HG03460 (cell line): Measurements from ENCODE around the gene KIF25.

Experiments used
- ATAC-seq: cut with Tn5 transposase; IDR thresholded peaks from one replicate; pipeline ENCODE4 v1.9.1; 2021; ENCODE audit not compliant: unreplicated experiment

The KIF25 gene, protein sequence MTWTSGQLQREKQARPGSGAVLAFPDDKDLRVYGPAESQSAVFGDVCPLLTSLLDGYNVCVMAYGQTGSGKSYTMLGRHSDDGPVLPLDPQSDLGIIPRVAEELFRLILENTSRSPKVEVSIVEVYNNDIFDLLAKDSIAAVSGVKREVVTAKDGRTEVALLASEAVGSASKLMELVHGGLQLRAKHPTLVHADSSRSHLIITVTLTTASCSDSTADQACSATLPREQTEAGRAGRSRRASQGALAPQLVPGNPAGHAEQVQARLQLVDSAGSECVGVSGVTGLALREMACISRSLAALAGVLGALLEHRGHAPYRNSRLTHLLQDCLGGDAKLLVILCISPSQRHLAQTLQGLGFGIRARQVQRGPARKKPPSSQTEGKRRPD

DNA sequence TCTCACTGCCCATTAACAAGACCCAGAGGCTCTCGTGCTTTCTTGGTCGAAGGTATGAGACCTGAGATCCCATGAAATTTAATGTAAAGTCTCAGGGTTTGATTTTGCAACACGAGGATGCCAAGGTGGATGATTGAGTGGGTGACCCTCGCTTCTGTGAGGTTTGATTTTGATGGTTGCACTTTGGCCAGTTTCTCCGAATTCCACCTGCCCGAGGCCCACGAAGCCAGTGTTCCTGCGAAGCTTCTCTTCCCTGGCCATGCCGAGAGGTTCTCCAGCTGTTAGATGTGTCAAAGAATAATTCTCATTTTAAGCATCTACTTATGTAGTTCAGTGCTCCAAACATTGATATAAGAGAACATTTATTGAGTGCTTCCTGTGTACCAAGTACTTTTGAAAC lies at the start of gene KIF25:
Gene KIF25 (plus strand): TSS at position 30 of the 400 bp plus-strand sequence. CDS start 31,915 bp downstream, outside the sequence.
- ATAC-seq = no peak

DNA sequence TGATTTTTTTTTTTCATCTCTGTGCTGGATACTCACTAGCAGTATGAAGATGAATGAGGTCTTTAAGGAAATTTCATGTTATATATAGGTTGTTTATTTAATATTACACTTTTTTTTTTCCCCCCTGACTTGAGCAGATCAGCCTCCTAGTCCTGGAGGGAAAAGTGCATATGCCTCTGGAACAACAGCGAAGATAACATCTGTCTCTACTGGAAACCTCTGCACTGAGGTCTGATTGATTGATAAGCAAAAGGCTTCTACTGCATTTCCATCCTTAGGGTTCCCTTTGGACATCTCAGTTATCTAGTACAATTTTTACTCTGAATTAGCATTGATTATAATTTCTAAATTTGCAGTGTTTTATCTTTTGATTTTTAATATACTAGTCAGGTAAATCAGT lies 49.8 kb upstream of the KIF25 start:
- no peak for ATAC-seq

DNA sequence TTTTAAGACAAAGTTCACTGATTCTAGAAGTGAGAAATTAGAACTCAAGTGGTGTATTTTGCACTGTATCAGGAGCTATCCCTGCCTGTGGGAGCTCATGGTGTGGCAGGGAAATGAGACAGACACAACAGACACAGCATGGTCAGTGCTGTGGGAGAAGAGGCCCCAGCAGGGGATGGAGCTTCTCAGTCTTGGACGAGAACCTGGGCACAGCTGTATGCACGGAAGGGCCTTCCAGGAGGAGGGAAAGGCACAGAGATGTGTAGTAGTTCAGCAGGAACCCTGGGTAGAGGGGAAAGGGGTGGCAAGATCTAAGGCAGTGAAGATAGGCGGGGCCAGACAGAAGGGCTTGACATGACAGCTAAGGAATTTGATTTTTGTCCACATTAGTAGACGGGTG lies 48.8 kb upstream of the KIF25 start:
- no peak for ATAC-seq

DNA sequence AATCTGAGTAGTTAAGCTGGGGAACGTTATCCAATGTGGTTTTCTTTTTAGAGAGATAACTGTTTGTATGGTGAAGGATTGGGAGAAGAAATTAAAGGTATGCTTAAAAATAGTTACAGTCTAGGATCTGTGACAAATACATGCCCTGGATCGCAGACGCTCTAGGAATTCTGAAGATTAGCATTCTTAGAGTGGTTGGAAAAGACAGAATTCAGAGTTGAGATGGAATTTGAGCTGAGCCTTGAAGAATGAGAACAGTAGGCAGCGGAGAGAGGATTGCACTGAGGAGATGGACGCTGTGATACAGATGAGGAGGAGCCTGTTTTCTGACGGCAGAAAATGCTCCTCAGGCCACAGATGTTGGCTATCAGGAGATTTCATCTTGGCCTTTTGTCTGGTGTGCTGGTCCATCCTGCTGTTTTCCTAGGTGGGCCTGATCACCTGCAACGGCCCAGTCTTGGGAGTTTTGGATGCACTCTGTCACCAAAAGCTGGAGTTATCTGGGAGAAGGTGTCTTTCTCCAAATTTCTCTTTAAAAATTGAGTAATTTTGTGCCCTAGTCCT lies 48.3 kb upstream of the KIF25 start:
- ATAC-seq = no peak

DNA sequence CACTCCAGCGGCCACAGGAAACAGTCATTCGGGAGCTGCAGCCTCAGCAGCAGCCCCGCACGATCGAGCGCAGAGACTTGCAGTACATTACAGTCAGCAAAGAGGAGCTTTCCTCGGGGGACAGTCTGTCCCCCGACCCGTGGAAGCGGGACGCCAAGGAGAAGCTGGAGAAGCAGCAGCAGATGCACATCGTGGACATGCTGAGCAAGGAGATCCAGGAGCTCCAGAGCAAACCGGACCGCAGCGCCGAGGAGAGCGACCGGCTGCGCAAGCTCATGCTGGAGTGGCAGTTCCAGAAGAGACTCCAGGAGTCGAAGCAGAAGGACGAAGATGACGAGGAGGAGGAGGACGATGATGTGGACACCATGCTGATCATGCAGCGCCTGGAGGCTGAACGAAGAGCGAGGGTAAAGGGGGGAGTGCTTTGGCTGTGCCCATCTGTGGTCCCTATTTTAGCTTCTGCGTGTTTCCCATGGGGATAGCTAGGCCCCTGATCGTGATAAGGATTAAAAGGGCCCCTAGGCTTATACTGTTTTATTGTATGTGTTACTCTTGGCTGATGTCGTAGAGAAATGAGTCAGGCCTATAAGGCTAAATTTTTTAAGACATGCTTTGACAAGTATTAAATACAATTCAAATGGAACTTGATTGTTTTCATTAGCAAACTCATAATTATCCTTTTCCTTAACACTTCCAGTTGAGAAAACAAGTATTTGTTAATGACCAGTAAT lies 45.5 kb upstream of the KIF25 start:
- ATAC-seq = no peak

DNA sequence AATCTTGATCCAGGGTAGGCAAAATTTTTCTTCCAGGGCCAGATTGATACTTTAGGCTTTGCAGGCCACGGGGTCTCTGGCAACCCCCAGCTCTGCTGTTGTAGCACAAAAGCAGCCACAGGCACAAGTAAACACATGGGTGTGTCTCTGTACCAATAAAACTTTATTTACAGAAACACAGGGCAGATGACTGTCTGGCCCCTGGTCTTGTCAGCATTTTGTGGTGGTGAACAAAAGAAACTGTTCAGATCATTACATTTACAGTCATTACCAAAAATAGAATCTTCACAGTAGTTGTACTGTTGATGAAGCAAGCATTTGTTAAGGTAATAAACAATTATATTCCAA lies 45.0 kb upstream of the KIF25 start:
- ATAC-seq = no peak

DNA sequence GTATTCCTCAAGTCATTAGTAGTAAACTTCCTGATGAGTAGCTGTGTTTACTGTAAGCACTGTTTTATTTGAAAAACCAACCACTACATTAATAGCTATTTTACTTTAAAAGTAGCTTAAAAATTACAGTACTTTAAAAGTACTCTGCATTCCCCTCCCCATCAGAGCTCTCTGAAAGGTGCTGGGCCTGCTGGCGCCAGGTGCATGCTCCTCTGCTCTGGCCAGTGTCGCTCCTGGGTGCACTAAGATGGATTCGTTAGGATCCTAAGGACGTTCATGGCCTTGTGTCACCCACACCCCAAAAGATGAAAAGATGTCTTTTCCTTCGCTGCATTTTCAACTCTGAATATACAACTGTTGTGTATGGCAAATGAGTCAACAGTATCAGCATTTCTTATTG lies 43.9 kb upstream of the KIF25 start:
- ATAC-seq = no peak

DNA sequence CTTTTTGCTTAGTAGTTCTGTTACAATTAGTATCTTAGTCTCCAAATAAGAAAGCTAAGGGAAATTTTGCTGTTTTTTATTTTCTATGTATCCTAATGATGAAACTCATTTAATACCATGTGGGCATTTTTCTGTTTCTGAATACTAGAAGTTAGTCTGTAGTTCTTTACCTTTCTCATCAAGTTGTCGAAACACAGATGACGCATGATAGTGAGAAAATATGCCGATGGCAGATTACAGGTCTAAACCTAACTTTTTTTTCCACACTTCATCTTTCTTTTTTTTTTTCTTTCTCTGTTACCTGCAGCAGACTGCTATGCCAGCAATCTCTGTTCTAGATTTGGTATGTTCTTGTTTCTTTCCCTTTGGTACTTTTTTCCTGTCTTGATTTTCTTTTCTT lies 43.3 kb upstream of the KIF25 start:
- no peak for ATAC-seq

DNA sequence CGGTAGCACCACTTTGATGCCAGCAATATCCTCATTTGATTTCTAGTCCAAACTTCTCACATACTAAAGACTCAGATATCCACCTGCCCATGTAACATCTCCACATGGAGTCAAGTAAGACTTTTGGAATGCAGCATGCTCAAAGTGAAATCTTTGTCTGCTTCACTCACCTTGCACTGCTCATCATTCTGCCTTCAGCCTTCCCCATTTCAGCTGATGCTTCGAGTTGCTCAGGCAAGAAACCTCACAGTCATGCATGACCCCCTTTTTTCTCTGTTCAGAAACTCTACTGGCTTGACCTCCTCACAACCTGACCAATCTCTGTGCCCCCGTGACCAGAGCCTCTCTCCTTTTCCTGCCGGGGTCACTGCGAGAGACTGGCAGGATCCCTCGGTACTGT lies 41.0 kb upstream of the KIF25 start:
- no peak for ATAC-seq

DNA sequence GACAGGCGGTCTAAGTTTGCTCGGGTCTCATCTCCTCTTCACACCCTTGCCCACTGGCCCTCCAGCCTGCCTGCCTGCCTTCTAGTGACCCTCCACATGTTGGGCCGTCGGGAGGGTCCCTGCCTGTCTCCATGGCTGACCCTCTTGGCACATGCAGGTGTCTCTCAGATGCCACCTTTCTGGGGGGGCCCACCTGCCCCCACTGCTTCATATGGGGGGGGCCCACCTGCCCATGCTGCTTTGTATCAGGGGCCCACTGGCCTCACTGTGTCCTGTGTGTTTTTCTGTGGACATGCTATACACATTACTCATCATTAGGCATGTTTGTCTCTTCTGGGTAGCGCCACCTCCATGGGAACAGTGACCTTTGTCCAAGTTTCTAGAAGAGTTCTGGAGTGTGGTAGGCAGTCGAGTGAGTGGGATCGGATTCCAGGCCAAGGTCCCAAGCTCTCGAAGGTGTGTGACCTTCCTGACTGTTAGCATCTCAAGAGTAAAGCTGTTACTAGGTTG lies 40.4 kb upstream of the KIF25 start:
- ATAC-seq = no peak

DNA sequence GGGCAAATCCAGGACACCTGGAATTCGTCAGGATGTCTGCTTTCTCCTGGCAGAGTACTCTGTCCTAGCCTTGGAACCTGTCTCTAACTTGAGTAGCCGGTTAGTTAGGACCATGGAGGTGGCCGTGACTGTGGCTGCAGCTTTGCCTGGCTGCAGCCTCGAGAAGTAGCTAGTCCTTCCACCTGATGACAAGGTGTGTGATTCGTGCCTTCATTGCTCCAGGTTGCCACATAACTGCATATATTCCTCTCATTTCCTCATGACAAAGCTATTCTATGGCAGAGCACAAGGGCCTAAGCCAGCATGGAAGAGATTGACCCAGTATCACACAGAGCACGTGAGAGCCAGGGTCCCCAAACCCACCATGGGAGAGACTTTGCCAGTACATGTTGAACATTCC lies 39.8 kb upstream of the KIF25 start:
- ATAC-seq = no peak

DNA sequence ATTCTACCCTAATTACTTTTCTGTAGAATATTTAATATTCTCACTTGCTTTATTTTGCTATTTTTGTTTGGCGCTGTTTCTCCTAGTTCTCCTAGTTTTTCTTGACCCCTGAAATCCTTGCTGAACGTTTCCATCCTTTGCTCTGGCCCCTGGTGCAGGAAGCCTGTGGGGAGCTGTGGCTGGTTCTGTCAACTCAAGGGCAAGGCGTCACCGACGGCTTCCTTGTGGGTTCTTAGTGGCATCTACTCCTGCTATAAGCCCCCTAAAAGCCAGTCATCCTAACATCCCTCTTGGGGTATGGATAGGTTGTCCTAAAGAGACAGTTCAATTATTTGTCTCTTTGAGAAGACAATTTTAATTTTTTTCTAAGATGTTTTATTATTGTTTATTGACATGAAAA lies 36.9 kb upstream of the KIF25 start:
- ATAC-seq = no peak

DNA sequence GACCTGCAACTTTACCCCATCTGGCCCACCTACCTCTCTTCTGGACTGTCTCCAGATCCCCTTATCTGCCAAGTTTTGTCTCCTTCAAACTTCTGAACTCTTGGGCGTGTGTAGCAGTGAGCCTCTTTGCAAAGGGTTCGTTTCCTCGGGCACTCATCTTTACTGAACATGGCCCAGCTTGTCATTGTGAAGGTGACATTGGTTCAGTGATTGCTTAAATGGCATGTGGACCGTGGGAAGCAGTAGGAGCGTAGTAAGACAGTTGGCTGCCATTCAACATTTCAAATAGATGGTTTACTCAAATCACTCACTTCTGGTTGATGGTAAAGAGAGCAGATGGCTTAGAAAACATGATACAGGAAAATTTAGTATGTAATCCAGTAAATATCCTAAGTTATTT lies 34.8 kb upstream of the KIF25 start:
- no peak for ATAC-seq

DNA sequence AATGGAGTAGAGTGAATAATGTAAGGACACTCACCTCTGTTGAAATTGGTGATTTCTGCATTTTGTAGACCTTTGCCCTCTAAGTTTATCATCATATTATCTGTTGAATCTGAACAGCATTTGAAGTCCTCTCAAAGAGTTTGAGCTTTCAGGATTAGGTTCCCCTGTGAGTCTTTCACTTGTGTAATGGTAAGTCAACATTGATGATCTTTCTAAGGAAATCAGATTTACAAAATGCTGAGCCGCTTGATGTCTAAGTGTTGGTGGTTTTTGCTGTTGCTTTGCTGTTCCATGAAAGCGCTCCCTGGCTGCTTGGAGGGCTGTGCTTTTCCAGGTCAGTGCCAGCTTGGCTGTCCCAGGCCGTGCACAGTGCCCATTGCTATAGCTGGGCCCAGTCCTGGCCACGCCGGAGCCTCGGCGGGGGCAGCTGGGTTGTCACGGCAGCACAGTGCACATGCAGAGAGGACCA lies 33.8 kb upstream of the KIF25 start:
- ATAC-seq = no peak

DNA sequence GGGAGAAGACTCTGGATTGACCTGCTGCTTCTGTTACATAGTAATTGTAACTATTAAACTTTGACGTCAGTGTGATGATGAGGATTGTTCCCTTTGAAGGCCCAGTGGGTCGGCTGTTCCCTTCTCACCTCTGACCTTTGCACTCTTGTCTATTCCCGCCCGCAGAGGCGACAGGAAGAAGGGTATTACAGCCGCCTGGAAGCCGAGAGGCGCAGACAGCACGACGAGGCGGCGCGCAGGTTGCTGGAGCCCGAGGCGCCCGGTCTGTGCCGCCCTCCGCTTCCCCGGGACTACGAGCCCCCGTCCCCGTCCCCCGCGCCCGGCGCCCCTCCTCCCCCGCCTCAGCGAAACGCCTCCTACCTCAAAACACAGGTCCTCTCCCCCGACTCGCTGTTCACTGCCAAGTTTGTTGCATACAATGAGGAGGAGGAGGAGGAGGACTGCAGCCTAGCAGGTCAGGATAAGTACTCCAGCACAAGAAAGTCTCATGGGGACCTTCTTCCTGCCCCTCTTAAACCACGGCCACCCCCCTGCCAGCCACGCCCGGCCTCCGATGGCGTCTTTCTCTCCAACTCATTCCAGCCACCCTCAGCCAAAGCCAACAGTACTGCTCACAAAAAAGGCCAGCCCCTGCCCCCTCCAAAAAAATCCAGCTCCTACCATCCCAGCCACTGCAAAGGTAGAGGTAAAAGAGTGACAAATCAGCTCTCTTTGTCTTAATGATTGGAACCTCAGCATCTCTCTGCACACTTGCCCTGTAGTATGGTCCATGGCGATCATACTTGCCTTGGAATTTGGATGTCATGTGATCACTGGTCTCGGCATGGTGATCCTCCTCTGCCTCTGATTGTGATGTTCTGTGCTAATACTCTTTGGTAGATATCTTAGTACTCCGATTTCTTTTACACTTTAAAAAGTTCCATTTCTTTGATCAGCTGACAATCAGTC lies 31.6 kb upstream of the KIF25 start:
- ATAC-seq = no peak

DNA sequence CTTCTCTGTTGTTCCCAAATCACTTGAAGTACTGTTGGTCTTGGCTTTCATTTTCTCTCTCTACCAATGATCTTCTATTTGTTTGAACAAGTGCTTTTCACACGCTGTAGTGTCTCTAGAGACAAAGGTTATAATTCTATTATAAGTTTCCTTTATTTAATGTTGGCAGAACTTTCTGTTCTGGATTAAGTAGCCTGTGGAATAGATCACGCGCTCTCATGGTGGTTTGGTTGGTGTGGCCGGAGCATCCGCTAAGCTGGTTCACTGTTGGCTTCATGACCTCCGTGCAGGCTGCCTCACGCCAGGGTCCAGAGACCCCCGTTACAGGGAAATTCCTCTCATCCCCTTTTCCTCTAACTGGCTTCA lies 30.9 kb upstream of the KIF25 start:
- no peak for ATAC-seq

DNA sequence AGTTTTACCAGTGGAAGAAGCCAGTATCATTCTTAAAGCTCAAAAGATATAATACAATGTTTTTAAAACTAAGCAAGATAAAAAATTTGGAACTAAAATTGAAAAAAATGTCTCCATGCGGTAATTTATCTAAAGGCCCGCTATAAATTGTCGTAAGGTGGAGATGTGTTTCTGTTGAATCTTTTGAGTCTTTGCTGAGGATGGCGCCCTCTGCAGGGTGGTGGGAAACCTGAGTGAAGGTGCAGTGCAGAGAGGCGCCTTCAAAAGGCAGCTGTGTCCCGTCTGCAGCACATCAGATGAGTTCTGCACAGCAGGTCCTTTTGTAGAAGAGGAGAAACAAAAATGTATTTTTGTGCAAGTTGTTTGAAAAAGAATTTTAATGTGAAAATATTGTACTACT lies 29.4 kb upstream of the KIF25 start:
- no peak for ATAC-seq

DNA sequence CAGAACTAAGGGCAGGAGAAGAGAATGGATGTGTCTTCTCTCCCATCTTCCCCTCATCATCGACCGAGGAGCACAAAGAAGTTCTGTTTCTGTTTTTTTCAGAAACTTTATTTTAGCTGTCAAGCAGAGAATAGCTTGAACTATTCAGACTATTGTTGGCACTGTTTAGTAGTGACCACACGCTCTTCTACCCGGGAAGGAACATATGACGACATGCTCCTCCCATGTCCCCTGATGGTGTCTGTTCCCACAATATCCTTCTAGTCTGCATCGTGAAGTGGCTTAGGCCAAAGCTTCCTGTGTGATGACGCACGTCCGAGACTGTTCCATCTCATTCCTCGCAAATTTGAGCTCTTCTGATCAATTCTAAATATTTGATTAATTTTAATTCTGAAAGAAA lies 27.2 kb upstream of the KIF25 start:
- no peak for ATAC-seq

DNA sequence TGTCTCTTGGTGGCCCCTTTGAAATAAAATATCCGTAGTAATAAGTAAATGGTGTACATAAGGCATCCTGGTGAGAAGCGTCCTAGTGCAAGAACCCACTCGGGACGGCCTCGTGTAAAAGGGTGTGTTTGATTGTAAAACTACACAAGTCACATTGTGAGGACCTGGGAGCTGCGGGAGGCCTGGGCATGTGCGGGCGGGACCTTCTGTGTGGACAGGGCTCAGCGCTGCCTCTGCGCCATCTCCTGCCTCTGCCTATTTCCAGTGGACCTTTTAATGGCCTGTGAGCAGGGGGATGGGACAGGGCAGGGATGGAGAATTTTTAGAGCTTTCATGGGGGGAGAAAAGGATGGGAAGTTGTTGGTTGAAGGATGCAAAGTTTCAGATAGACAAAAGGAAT lies 25.3 kb upstream of the KIF25 start:
- ATAC-seq = no peak

DNA sequence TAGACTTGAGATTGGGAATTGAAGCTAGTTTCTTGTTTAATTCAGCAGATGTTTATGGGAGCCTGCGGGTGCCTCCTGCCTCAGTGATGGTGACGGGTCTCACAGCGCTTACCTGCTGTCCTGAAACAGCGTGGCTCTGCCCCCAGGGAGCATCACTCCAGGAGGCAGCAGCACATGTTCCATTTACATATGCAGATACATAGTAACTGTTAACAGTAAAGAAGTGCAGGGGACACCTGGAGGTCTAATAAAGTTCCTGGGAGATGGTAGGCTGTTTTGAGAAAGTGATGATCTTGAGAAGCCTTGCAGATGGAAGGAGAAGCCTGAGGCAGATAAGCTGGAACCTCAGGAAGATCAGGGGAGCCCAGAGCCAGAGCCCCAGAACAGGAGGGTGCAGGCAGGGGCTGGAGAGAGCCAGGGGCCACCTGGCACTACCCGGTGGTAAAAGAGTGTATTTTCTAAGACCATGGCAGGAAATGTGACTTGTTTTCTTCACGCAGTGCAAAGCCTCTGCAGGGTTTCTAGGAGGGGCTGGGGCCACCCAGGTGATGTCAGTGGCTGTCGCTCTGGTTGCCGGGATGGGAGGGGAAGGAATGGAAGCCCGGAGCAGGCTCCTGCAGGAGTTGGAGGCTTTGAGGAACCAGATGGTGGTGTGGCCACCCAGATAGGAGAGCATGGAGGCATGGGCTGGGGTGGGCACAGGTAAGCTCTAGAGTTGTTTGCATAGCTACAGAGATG lies 24.2 kb upstream of the KIF25 start:
- ATAC-seq = no peak
